GM13977 (cell line): Measurements from ENCODE around the gene LRP5.

ENCODE experiments used
- DNase-seq: peaks from one replicate; pipeline ENCODE4 v3.0.0; 2012; ENCODE audit warnings: low spot score
- CTCF ChIP-seq: IDR thresholded peaks from 2 replicates; pipeline ENCODE4 v1.5.1; 2012; ENCODE audit warnings: mild to moderate bottlenecking, control low read depth; ENCODE audit not compliant: insufficient read depth; ENCODE audit errors: extremely low read depth, missing control alignments
- in situ Hi-C: fragments of 300-500 bp; cut with MboI; formaldehyde crosslinking; loops from one replicate; pipeline ENCODE4 v1.12.0; 2022; ENCODE audit warnings: low sequenced_read_pairs, low pct_unique_long_range_greater_than_20kb, mixed read lengths, inconsistent platforms; ENCODE audit not compliant: unreplicated experiment

Gene LRP5

GRCh38 chr11:68403831-68404230 is 91.4 kb downstream of the LRP5 start:
- TF ChIP-seq CTCF, result no peak
- in situ Hi-C loops, result no loop called here

GRCh38 chr11:68406324-68407313 is 94.2 kb downstream of the LRP5 start:
- DNase-seq, result no peak
- no peak for TF ChIP-seq CTCF
- in situ Hi-C loops, result no loop called here

More at GRCh38 chr11:68403831-68404230, 91.4 kb downstream of the LRP5 start:
- no peak for DNase-seq

DNA sequence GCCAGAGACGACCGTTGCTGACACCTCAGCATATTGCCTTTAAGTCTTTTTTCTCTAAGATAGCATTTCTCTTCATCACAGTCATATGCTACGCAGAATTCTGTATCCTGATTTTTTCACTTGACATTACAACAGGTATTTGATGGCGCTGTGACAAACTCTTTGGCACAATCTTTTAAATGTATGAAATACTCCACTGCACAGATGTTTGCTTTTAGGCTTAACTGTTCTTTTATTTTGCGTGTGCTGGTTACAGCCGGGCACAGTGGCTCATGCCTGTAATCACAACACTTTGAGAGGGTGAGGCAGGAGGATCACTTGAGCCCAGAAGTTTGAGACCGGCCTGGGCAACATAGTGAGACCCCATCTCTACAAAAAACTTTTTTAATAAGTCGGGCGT is 96.1 kb downstream of the LRP5 start:
- in situ Hi-C loops, result no loop called here
- DNase-seq, result no peak

DNA sequence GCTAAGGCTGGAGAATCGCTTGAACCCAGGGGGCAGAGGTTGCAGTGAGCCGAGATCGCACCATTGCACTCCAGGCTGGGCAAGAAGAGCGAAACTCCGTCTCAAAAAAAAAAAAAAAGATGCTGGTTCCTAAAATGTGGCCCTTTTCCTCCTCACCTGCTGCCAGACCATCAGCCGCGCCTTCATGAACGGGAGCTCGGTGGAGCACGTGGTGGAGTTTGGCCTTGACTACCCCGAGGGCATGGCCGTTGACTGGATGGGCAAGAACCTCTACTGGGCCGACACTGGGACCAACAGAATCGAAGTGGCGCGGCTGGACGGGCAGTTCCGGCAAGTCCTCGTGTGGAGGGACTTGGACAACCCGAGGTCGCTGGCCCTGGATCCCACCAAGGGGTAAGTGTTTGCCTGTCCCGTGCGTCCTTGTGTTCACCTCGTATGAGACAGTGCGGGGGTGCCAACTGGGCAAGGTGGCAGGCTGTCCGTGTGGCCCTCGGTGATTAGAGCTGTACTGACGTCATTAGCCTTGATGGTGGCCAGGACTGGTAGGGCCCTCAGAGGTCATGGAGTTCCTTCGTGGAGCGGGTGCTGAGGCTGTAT is 97.5 kb downstream of the LRP5 start:
- no peak for DNase-seq
- TF ChIP-seq CTCF, result no peak
- in situ Hi-C loops, result no loop called here

More for the DNA sequence above, 96.1 kb downstream of the LRP5 start:
- TF ChIP-seq CTCF, result no peak

GRCh38 chr11:68411501-68411991 is 99.2 kb downstream of the LRP5 start:
- in situ Hi-C loops, result no loop called here
- no peak for DNase-seq
- no peak for TF ChIP-seq CTCF

GRCh38 chr11:68412593-68413475 is 100.4 kb downstream of the LRP5 start:
- peak; percentile 60 for DNase-seq
- in situ Hi-C loops, result no loop called here
- no peak for TF ChIP-seq CTCF
